HG03175 (cell line): ENCODE data around the gene KAT6B.

Experiments used
- ATAC-seq: cut with Tn5 transposase; IDR thresholded peaks from one replicate; pipeline ENCODE4 v1.9.1; 2021; ENCODE audit warnings: mild to moderate bottlenecking, moderate library complexity; ENCODE audit not compliant: unreplicated experiment

KAT6B gene

GRCh38 chr10:74947781-74948401 lies 121.5 kb downstream of the KAT6B start:
- no peak for ATAC-seq

GRCh38 chr10:74949034-74949832 lies 122.8 kb downstream of the KAT6B start:
- no peak for ATAC-seq

- ATAC-seq: no peak
Observed at GRCh38 chr10:74949843-74950765, 123.7 kb downstream of the KAT6B start.

- ATAC-seq: no peak
Observed at GRCh38 chr10:74953214-74953613, 126.8 kb downstream of the KAT6B start.

GRCh38 chr10:74955796-74956195 lies 129.4 kb downstream of the KAT6B start:
- no peak for ATAC-seq

GRCh38 chr10:74956555-74957111 lies 130.2 kb downstream of the KAT6B start:
- ATAC-seq: no peak

GRCh38 chr10:74957285-74957961 lies 131.0 kb downstream of the KAT6B start:
- ATAC-seq: no peak

GRCh38 chr10:74958316-74958715 lies 131.9 kb downstream of the KAT6B start:
- ATAC-seq: no peak

- ATAC-seq: no peak
Observed at GRCh38 chr10:74960670-74961069, 134.3 kb downstream of the KAT6B start.

- ATAC-seq: no peak
Observed at GRCh38 chr10:74962517-74962916, 136.1 kb downstream of the KAT6B start.

- peak; percentile 57 for ATAC-seq
Observed at GRCh38 chr10:74963549-74963948, 137.1 kb downstream of the KAT6B start.

- no peak for ATAC-seq
Observed at GRCh38 chr10:74967911-74968666, 141.7 kb downstream of the KAT6B start.

GRCh38 chr10:74968667-74969061 lies 142.3 kb downstream of the KAT6B start:
- ATAC-seq: no peak

- ATAC-seq: no peak
Observed at GRCh38 chr10:74969093-74969492, 142.7 kb downstream of the KAT6B start.

GRCh38 chr10:74969530-74969929 lies 143.1 kb downstream of the KAT6B start:
- ATAC-seq: no peak

- ATAC-seq: no peak
Observed at GRCh38 chr10:74973741-74974392, 147.5 kb downstream of the KAT6B start.

- ATAC-seq: no peak
Observed at GRCh38 chr10:74975758-74976157, 149.4 kb downstream of the KAT6B start.

GRCh38 chr10:74976565-74976964 lies 150.2 kb downstream of the KAT6B start:
- ATAC-seq: no peak

- no peak for ATAC-seq
Observed at GRCh38 chr10:74977072-74977471, 150.7 kb downstream of the KAT6B start.
